SJSA1 (cell line): ENCODE data around the gene HOXC5. TPM values are rescaled to one million over a fixed set of nuclear protein-coding genes. Genes with fewer than 3 reads are reported as not detected.

Source experiments
- DNase-seq, 2 experiments: peaks; one replicate each; pipeline ENCODE4 v3.0.0-alpha.2; 2015 to 2020; ENCODE audit warnings: low spot score in 2 of 2, low read depth in 1 of 2
- H3K27ac ChIP-seq: fragments of 250-450 bp; sonication (Bioruptor Pico); 2 replicates; pipeline ENCODE4 v1.5.1; 2020; ENCODE audit warnings: mild to moderate bottlenecking, moderate library complexity
- H3K27me3 ChIP-seq: fragments of 250-450 bp; sonication (Bioruptor Pico); replicated peaks from 2 replicates; pipeline ENCODE4 v1.5.1; 2020; ENCODE audit warnings: mild to moderate bottlenecking, moderate library complexity
- H3K36me3 ChIP-seq: fragments of 250-450 bp; sonication (Bioruptor Pico); 2 replicates; pipeline ENCODE4 v1.5.1; 2020; ENCODE audit warnings: mild to moderate bottlenecking
- H3K4me1 ChIP-seq: fragments of 250-450 bp; sonication (Bioruptor Pico); replicated peaks from 2 replicates; pipeline ENCODE4 v1.6.1; 2021; ENCODE audit warnings: mild to moderate bottlenecking
- H3K4me3 ChIP-seq: fragments of 250-450 bp; sonication (Bioruptor Pico); 2 replicates; pipeline ENCODE4 v1.5.1; 2020; ENCODE audit warnings: mild to moderate bottlenecking
- H3K9me3 ChIP-seq: fragments of 250-450 bp; sonication (Bioruptor Pico); replicated peaks from 2 replicates; pipeline ENCODE4 v1.5.1; 2020; ENCODE audit warnings: mild to moderate bottlenecking
- total RNA-seq: library from RNA; depleted of rRNA; stranded (reverse); fragments of >200 nt; shearing (Covaris generic); gene quantifications from 2 replicates; pipeline ENCODE4 v1.2.3, GENCODE V29; 2014

HOXC5 gene
- total RNA-seq, 1 experiment from 2014 or later = not detected

- no peaks in the 10 kb centered on the region for H3K9me3 ChIP-seq
- no peak overlapping the region for H3K27ac ChIP-seq
- no peaks in the 10 kb centered on the region for H3K27me3 ChIP-seq
- no peaks in the 10 kb centered on the region for H3K4me1 ChIP-seq
- no peak for DNase-seq
- H3K4me3 ChIP-seq = no peak overlapping the region
- H3K36me3 ChIP-seq = 0 out of 2 replicates have a peak, but pooled peaks cover 4% of the 10 kb centered on the region
These were observed 10.4 kb downstream of the HOXC5 start for GRCh38 chr12:54042970-54043853.

DNA sequence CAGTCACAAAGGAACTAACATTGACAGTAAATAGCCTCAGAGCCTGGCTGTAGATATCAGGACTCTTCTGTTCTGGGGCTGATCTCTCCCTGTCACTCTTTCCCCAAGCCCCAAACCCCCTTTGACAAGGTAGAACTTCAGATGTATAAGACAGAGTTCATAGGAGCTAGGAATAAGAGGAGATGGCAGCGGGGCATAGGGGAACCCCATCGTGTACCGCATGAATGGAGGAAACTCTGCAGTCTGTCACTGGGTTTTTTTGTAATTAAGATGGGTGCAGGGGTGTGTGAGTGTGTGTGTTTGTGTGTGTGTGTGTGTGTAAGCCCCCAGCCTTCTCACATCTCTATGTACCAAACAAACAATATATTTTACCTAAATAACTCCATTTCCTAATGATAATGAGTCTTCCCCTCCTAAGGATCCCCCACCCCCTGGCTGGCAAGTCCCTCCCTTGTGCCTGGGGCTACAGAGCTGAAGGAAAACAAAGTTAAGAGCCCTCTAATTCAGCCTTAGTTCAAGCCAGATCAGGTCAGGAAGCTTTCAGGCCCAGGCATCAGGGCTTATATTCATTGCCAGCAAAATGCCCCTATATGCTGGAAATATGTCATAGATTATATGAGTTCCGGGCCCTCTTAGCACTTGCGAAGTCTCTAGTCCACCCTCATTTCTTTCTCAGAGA is 11.7 kb downstream of the HOXC5 start:
- peaks cover under 1% of the 10 kb centered on the region for H3K4me1 ChIP-seq
- DNase-seq = no peak
- no peaks in the 10 kb centered on the region for H3K9me3 ChIP-seq
- H3K27ac ChIP-seq = no peak overlapping the region
- no peaks in the 10 kb centered on the region for H3K27me3 ChIP-seq
- no peak overlapping the region for H3K4me3 ChIP-seq
- H3K36me3 ChIP-seq = 0 out of 2 replicates have a peak, but pooled peaks cover 4% of the 10 kb centered on the region

DNA sequence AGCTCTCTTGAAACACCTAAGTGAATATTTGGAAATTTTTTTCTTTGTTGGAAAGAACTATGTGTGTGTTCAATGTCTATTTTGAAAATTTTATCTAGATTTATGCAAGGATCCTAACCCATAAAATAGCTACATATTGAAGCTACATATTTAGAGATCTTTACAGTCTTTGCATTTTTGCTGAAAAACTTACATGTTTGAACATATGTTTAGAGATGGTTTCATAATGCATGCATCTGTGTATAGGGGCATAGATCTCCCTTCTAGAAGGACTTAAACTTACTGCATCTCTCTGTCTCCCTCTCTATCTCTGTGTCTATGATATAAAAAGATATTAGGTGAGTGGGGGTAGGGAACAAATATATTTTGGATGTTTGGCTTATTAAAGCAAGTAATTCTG is 12.6 kb downstream of the HOXC5 start:
- H3K4me1 ChIP-seq = peaks cover 9% of the 10 kb centered on the region
- H3K9me3 ChIP-seq = no peaks in the 10 kb centered on the region
- 0 out of 2 replicates have a peak, but pooled peaks cover 4% of the 10 kb centered on the region for H3K36me3 ChIP-seq
- H3K27me3 ChIP-seq = no peaks in the 10 kb centered on the region
- no peak for DNase-seq
- no peak overlapping the region for H3K4me3 ChIP-seq
- H3K27ac ChIP-seq = no peak overlapping the region

- DNase-seq = no peak
- H3K27ac ChIP-seq = no peak overlapping the region
- no peaks in the 10 kb centered on the region for H3K27me3 ChIP-seq
- H3K9me3 ChIP-seq = no peaks in the 10 kb centered on the region
- no peak overlapping the region for H3K4me3 ChIP-seq
- 0 out of 2 replicates have a peak, but pooled peaks cover 4% of the 10 kb centered on the region for H3K36me3 ChIP-seq
- peaks cover 11% of the 10 kb centered on the region for H3K4me1 ChIP-seq
These were observed 13.1 kb downstream of the HOXC5 start for GRCh38 chr12:54045868-54046521.

GRCh38 chr12:54046809-54047159 is 13.9 kb downstream of the HOXC5 start:
- Histone ChIP-seq H3K27me3 (no peaks in the 10 kb centered on the region), H3K27ac (no peak overlapping the region), H3K9me3 (no peaks in the 10 kb centered on the region), H3K4me1 (peaks cover 11% of the 10 kb centered on the region), H3K36me3 (0 out of 2 replicates have a peak, but pooled peaks cover 4% of the 10 kb centered on the region), H3K4me3 (no peak overlapping the region)
- DNase-seq = no peak

DNA sequence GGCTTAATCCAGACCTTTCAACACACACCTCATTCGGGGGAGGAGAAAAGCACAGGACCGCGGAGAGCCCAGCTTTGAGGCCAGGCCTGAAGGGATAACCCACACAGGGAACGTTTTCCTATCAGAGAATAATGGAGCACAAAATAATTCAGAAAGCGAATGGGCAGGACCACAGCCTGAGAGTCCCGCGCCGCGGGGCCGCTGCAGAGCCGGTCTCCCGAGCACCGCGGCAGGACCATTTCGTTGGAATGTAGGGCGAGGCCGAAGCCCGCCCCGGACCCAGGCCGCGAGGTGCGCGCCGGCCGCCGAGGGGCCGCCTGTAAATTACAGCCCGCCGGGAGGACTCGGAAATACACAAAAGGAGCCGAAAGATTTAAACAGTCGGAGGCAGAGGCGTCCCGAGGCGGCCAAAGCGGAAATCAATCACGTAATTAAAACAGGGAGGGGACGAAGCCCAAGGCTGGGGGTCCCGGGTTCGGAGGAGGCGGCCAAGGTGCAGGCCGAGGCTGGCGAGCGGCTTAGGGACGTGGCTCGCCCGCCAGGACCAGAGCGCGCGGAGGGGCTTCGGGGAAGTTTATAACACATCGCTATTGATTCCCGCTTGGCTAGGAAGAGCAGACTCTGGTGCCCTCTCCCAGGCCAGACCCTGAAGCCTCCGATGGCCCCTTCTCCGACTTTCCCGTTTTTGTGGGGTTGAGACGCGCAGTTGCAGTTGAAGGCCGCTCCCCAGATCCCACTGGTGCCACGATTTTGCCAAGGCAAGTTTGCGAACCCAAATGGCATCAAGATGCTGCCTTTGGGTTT is 14.5 kb downstream of the HOXC5 start:
- Histone ChIP-seq H3K36me3 (0 out of 2 replicates have a peak, but pooled peaks cover 4% of the 10 kb centered on the region), H3K27ac (no peak overlapping the region), H3K9me3 (no peaks in the 10 kb centered on the region), H3K27me3 (no peaks in the 10 kb centered on the region), H3K4me1 (peaks cover 11% of the 10 kb centered on the region), H3K4me3 (no peak overlapping the region)
- no peak for DNase-seq

DNA sequence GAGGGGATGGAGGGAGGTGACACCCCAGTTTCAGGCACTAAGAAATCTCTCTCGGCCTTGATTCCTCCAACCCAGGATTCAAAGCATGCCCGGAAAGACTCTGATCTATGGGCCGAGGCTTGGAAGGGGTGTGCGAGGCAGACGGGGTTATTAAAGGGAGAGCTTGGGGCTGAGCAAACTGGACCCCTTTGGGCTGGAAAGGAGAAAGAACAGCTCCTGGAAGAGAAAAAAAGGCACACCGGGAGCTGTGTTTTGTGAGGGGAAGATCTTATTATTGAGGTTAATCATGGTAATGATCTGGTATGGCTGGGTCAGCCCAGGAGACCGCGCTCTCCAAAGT is 15.1 kb downstream of the HOXC5 start:
- no peak for DNase-seq
- Histone ChIP-seq H3K4me1 (peaks cover 17% of the 10 kb centered on the region), H3K27ac (no peak overlapping the region), H3K36me3 (0 out of 2 replicates have a peak, but pooled peaks cover 4% of the 10 kb centered on the region), H3K9me3 (no peaks in the 10 kb centered on the region), H3K4me3 (no peak overlapping the region), H3K27me3 (no peaks in the 10 kb centered on the region)

- Histone ChIP-seq H3K4me1 (peaks cover 21% of the 10 kb centered on the region), H3K27ac (no peak overlapping the region), H3K4me3 (no peak overlapping the region), H3K27me3 (no peaks in the 10 kb centered on the region), H3K9me3 (no peaks in the 10 kb centered on the region), H3K36me3 (0 out of 2 replicates have a peak, but pooled peaks cover 4% of the 10 kb centered on the region)
- no peak for DNase-seq
These were observed 15.7 kb downstream of the HOXC5 start for GRCh38 chr12:54048406-54049093.

GRCh38 chr12:54049108-54049507 is 16.3 kb downstream of the HOXC5 start:
- H3K9me3 ChIP-seq = no peaks in the 10 kb centered on the region
- no peaks in the 10 kb centered on the region for H3K27me3 ChIP-seq
- H3K4me3 ChIP-seq = no peak overlapping the region
- no peak overlapping the region for H3K27ac ChIP-seq
- H3K36me3 ChIP-seq = 0 out of 2 replicates have a peak, but pooled peaks cover 4% of the 10 kb centered on the region
- peaks cover 21% of the 10 kb centered on the region for H3K4me1 ChIP-seq
- no peak for DNase-seq

DNA sequence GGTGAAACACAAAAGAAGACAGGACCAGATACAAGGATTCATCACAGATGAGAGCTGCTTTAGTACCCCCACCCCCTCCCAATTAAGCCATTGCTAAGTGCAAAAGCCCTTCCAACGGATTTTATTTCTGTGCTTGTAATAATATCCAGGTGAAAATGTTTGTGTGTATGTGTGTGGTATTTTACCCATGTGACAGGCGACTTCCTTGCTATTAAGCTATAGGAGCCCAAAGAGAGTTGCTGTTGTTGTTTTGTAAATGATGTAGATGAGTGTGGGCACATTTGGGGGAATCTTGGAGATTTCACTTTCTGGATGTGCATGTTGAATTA is 17.6 kb downstream of the HOXC5 start:
- Histone ChIP-seq H3K36me3 (peaks cover 9% of the 10 kb centered on the region; the same call in 1 of the 2 replicates), H3K9me3 (no peaks in the 10 kb centered on the region), H3K4me1 (peaks cover 21% of the 10 kb centered on the region), H3K4me3 (peak overlapping the region; percentile 11; the same call in 1 of the 2 replicates), H3K27me3 (no peaks in the 10 kb centered on the region), H3K27ac (peak overlapping the region; percentile 27)
- no peak for DNase-seq

GRCh38 chr12:54051026-54051842 is 18.4 kb downstream of the HOXC5 start:
- no peak overlapping the region for H3K27ac ChIP-seq
- H3K4me1 ChIP-seq = peaks cover 21% of the 10 kb centered on the region
- H3K27me3 ChIP-seq = no peaks in the 10 kb centered on the region
- no peak for DNase-seq
- H3K4me3 ChIP-seq = no peak overlapping the region
- peaks cover 10% of the 10 kb centered on the region; the same call in 1 of the 2 replicates for H3K36me3 ChIP-seq
- H3K9me3 ChIP-seq = no peaks in the 10 kb centered on the region

- Histone ChIP-seq H3K27ac (no peak overlapping the region), H3K36me3 (peaks cover 13% of the 10 kb centered on the region; the same call in 1 of the 2 replicates), H3K9me3 (no peaks in the 10 kb centered on the region), H3K27me3 (no peaks in the 10 kb centered on the region), H3K4me1 (peaks cover 21% of the 10 kb centered on the region), H3K4me3 (no peak overlapping the region)
- no peak for DNase-seq
These were observed 19.1 kb downstream of the HOXC5 start for GRCh38 chr12:54051874-54052437.
